Adrenal gland (tissue), 12 donors: Measurements from ENCODE around the gene ZNF735. TPM values are rescaled to one million over a fixed set of nuclear protein-coding genes. Genes with fewer than 3 reads are reported as not detected.

Source experiments
- DNase-seq, 7 donors: peaks; one replicate each; pipeline ENCODE4 v3.0.0-alpha.2; 2019 to 2020
- H3K27ac ChIP-seq, 5 donors: fragments of 200-600 bp; sonication (generic) in 4 of 5; 1 replicate in 3 of 5; 2 replicates in 2 of 5; pipeline versions ENCODE4 v1.5.1 to v1.8.0; 2016 to 2020; ENCODE audit warnings: mild to moderate bottlenecking in 1 of 5
- H3K27me3 ChIP-seq: fragments of 200-600 bp; 2 replicates; pipeline ENCODE4 v1.8.0; 2021
- H3K36me3 ChIP-seq, 2 donors: fragments of 200-600 bp; replicated peaks in 1 of 2; 1 replicate in 1 of 2; 2 replicates in 1 of 2; pipeline versions ENCODE4 v1.5.1 to v1.8.0; 2018 to 2022
- H3K4me1 ChIP-seq, 2 donors: fragments of 200-600 bp; replicated peaks in 1 of 2; 1 replicate in 1 of 2; 2 replicates in 1 of 2; pipeline versions ENCODE4 v1.5.1 to v1.8.0; 2018 to 2021
- H3K4me3 ChIP-seq, 4 donors: fragments of 200-600 bp; sonication (generic) in 3 of 4; one replicate each; pipeline ENCODE4 v1.5.1; 2016 to 2018
- H3K9me3 ChIP-seq, 3 donors: fragments of 200-600 bp; sonication (generic) in 1 of 3; replicated peaks in 1 of 3; 1 replicate in 2 of 3; 2 replicates in 1 of 3; pipeline versions ENCODE4 v1.5.1 to v1.8.0; 2016 to 2021
- POLR2A ChIP-seq, 2 donors: fragments of 450-650 bp; IDR thresholded peaks; one replicate each; pipeline ENCODE4 v1.6.1; 2017; ENCODE audit warnings: antibody characterized with exemption in 2 of 2, mild to moderate bottlenecking in 2 of 2, moderate library complexity in 1 of 2
- WGBS, 4 donors: extraction: QIAGEN DNeasy Blood & Tissue Kit in 2 of 4; methylation state at CpG; one replicate each; pipeline versions ENCODE4 v1.1.5 to v1.1.7; 2013 to 2017; 5-methylcytosine and 5-hydroxymethylcytosine counted together
- intact Hi-C, 2 donors: fragments of 100-400 bp; cut with DNase I; formaldehyde crosslinking; loops; one replicate each; pipeline versions ENCODE4 v1.14.1 to v1.15.0; 2022 to 2023
- polyA plus RNA-seq, 3 donors: library from polyadenylated mRNA; stranded (reverse); fragments of 200-250 nt in 2 of 3; fragments of 350-450 nt in 1 of 3; fragmentation: Illumina TruSeq in 1 of 3; extraction: RNeasy Lipid Tissue Mini Kit (QIAGEN cat#74804) in 1 of 3; gene quantifications; one replicate each; pipeline ENCODE4 v1.2.3, GENCODE V29; 2013 to 2014
- total RNA-seq, 9 donors: library from RNA; depleted of rRNA in 4 of 9; stranded (reverse); fragments of >200 nt in 4 of 9; fragments of 120-200 nt in 1 of 9; fragmentation: NEBNext Ultra II Directional in 1 of 9; extraction: Animal tissue kit (Norgen Biotek cat#: 25700) in 1 of 9; gene quantifications; one replicate each; pipeline versions ENCODE4 v1.1.0 to v1.2.4, GENCODE V29; 2013 to 2023
- TF ChIP-seq, protein P1 (sequence below), 6 experiments: fragments of 450-650 bp in 4 of 6; fragments of 200-600 bp in 2 of 6; sonication (generic) in 1 of 6; IDR thresholded peaks; 1 replicate in 5 of 6; 2 replicates in 1 of 6; pipeline versions ENCODE4 v1.5.1 to v1.8.0; 2016 to 2021; ENCODE audit warnings: antibody characterized with exemption in 6 of 6, mild to moderate bottlenecking in 2 of 6, moderate library complexity in 1 of 6
- donor health status: healthy with polysubstance abuse.
- donor health status: Bipolar disorder and iron deficiency.
- donor health status: DM: yes; HTN: yes; CAD: no.
- donor health status: DM: no; HTN: no; CAD: no.
- donor health status: DM: no; HTN: no; CAD: no.
- donor health status: DM: yes; HTN: yes; CAD: no.

The ZNF735 gene
- total and polyA plus RNA-seq, 12 donors = not detected

GRCh38 chr7:64181586-64181985 lies 25.4 kb upstream of the ZNF735 start:
- no peak for DNase-seq
- Histone ChIP-seq H3K9me3 (no peaks in the 10 kb centered on the region), H3K27me3 (peaks cover 18% of the 10 kb centered on the region), H3K27ac (no peak overlapping the region), H3K36me3 (no peaks in the 10 kb centered on the region), H3K4me1 (no peaks in the 10 kb centered on the region), H3K4me3 (no peak overlapping the region)
- intact Hi-C loops = loop anchor here (5.0 kb wide), 1 partner anchor 436 kb away; no protein-coding TSS in a partner anchor
- 20 to 56% (median 45%) methylated on average over 11 to 46 of the region's 46 CpGs for WGBS, 4 donors
- TF ChIP-seq, protein P1, sequence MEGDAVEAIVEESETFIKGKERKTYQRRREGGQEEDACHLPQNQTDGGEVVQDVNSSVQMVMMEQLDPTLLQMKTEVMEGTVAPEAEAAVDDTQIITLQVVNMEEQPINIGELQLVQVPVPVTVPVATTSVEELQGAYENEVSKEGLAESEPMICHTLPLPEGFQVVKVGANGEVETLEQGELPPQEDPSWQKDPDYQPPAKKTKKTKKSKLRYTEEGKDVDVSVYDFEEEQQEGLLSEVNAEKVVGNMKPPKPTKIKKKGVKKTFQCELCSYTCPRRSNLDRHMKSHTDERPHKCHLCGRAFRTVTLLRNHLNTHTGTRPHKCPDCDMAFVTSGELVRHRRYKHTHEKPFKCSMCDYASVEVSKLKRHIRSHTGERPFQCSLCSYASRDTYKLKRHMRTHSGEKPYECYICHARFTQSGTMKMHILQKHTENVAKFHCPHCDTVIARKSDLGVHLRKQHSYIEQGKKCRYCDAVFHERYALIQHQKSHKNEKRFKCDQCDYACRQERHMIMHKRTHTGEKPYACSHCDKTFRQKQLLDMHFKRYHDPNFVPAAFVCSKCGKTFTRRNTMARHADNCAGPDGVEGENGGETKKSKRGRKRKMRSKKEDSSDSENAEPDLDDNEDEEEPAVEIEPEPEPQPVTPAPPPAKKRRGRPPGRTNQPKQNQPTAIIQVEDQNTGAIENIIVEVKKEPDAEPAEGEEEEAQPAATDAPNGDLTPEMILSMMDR (IDR thresholded peaks at IDR 0.05) = no peak
- no peak for TF ChIP-seq POLR2A (IDR thresholded peaks at IDR 0.05)

DNA sequence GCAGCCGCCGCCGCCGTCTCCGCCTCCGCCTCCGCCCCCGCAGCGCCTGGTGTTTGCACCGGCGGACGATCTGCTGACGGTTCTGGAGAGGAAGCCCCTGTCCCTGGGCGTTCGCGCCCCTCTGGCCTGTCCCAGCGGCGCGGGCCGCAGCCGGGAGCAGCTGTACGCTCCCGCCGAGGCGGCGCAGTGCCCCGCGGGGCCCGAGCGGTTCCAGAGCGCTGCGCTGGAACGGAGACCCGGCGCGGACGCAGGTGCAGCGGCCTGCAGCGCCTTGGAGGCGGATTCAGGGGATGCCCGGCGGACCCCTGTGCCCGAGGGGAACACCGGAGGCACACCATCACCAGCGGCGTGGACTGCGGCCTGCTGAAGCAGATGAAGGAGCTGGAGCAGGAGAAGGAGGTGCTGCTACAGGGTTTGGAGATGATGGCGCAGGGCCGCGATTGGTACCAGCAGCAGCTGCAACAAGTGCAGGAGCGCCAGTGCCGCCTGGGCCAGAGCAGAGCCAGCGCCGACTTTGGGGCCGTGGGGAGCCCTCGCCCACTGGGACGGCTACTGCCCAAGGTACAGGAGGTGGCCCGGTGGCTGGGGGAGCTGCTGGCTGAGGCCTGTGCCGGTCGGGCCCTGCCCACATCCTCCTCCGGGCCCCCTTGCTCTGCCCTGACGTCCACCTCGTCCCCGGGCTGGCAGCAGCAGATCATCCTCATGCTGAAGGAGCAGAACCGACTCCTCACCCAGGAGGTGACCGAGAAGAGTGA lies 24.8 kb upstream of the ZNF735 start:
- no peak for DNase-seq
- Histone ChIP-seq H3K27ac (no peak overlapping the region), H3K9me3 (no peaks in the 10 kb centered on the region), H3K27me3 (peaks cover 18% of the 10 kb centered on the region), H3K4me1 (no peaks in the 10 kb centered on the region), H3K4me3 (no peak overlapping the region), H3K36me3 (no peaks in the 10 kb centered on the region)
- no peak for TF ChIP-seq POLR2A (IDR thresholded peaks at IDR 0.05)
- TF ChIP-seq, protein P1 (IDR thresholded peaks at IDR 0.05) = no peak
- intact Hi-C loops = loop anchor here (5.0 kb wide), 1 partner anchor 435 kb away; no protein-coding TSS in a partner anchor
- WGBS, 4 donors = 26 to 58% (median 34%) methylated on average over 20 to 65 of the region's 66 CpGs

- H3K27ac ChIP-seq = no peak overlapping the region
- DNase-seq = peak in 5 of 7 donors; percentile 22 to 58 (median 34)
- H3K9me3 ChIP-seq = no peaks in the 10 kb centered on the region
- intact Hi-C loops = loop anchor here (5.0 kb wide), 1 partner anchor 434 kb away; no protein-coding TSS in a partner anchor
- no peaks in the 10 kb centered on the region for H3K36me3 ChIP-seq
- 4 to 51% (median 21%) methylated on average over 11 to 31 of the region's 31 CpGs for WGBS, 4 donors
- no peak for TF ChIP-seq POLR2A (IDR thresholded peaks at IDR 0.05)
- TF ChIP-seq, protein P1 (IDR thresholded peaks at IDR 0.05) = peak; percentile 52 to 78 (median 71)
- no peaks in the 10 kb centered on the region for H3K4me1 ChIP-seq
- H3K4me3 ChIP-seq = no peak overlapping the region
- peaks cover 18% of the 10 kb centered on the region for H3K27me3 ChIP-seq
Observed at GRCh38 chr7:64183126-64183742, 23.8 kb upstream of the ZNF735 start.

DNA sequence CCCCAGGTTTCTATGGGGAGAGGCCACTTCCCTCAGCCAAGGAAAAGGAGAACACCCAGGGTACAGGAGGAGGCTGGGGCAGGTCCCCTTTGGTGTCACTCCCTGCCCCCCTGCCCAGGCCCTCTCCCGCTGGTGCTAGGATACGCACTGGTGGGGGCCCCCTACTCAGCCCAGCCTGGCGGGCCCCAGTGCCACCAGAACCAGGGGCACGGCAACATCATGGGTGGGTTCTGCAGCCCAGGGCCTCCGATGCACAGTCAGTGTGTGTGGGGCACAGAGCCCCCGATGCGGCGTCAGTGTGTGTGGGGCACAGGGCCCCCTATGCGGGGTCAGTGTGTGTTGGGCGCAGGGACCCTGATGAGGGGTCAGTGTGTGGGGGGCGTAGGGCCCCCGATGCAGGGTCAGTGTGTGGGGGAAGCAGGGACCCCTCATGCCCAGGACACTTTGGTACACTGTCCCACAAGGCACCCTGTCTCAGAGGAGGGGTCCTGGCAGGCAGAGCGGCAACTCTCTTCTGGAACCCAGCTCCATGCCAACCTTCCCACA lies 23.1 kb upstream of the ZNF735 start:
- H3K4me1 ChIP-seq = no peaks in the 10 kb centered on the region
- no peak for DNase-seq
- no peak overlapping the region for H3K4me3 ChIP-seq
- no peaks in the 10 kb centered on the region for H3K9me3 ChIP-seq
- no peak overlapping the region for H3K27ac ChIP-seq
- WGBS, 4 donors = 95 to 98% (median 96%) methylated on average over 6 to 13 of the region's 13 CpGs
- intact Hi-C loops = loop anchor here (5.0 kb wide), 1 partner anchor 433 kb away; no protein-coding TSS in a partner anchor
- no peak for TF ChIP-seq POLR2A (IDR thresholded peaks at IDR 0.05)
- TF ChIP-seq, protein P1 (IDR thresholded peaks at IDR 0.05) = no peak
- no peaks in the 10 kb centered on the region for H3K36me3 ChIP-seq
- H3K27me3 ChIP-seq = peaks cover 18% of the 10 kb centered on the region
